ENCODE results near the gene PAX7. TPM values are rescaled to one million over a fixed set of nuclear protein-coding genes. Genes with fewer than 3 reads are reported as not detected.

Gene PAX7
- total and polyA plus RNA-seq, 2 of the 4 experiments (the other 2 are of a cell fraction): not detected

DNA sequence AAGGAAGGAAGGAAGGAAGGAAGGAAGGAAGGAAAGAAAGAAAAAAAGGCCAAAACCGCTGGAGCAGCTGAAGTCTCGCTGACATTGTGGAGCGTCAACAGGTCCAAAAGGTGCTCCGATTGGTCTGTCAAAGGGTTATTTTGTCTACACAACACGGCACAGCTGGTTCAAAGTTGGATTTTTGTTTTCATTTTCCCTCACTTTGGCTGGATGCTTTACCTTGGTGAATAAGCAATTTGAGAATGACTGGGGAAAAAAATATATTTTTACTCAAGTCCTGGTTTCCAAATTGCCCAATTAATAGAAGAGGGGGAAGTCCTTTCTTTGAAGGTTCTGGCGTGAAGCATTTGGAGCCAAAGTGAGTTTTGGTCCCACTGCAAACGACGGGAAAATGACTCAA lies 19.3 kb upstream of the PAX7 start:
- H2AK5ac ChIP-seq (ENCODE audit: low read depth, low read length): no peak overlapping the region
- H3K14ac ChIP-seq (replicated peaks; ENCODE audit: low read depth, low read length): no peak overlapping the region
- H3K4me3 ChIP-seq (ENCODE audit: insufficient read depth, low read depth, low read length): no peak overlapping the region
- no peak overlapping the region for H4K91ac ChIP-seq (ENCODE audit: insufficient read depth, low read depth, low read length)
- no TSS peak for BruUV-seq (replicated peaks)
- H3K9me3 ChIP-seq (ENCODE audit: control insufficient read depth, insufficient read depth, low read length): no peaks in the 10 kb centered on the region
- H3K27ac ChIP-seq (ENCODE audit: insufficient read depth, low read length): no peak overlapping the region
- no peaks in the 10 kb centered on the region for H4K20me1 ChIP-seq (ENCODE audit: insufficient read depth, low read length)
- H3K4me2 ChIP-seq (ENCODE audit: low read depth, low read length): no peak overlapping the region
- no peaks in the 10 kb centered on the region for H3K4me1 ChIP-seq (ENCODE audit: control insufficient read depth, insufficient read depth, low read length)
- in situ Hi-C loops (cut with MboI; ENCODE audit: low sequenced_read_pairs): no loop called here
- H2BK15ac ChIP-seq (ENCODE audit: low read depth, low read length): no peak overlapping the region
- H3K56ac ChIP-seq (ENCODE audit: extremely low read depth, insufficient read depth, low read length): no peak overlapping the region
- no peak overlapping the region for H4K5ac ChIP-seq (ENCODE audit: low read depth, low read length)
- no peak overlapping the region for H3K4ac ChIP-seq (ENCODE audit: low read depth, low read length)
- no peak overlapping the region for H2AFZ ChIP-seq (replicated peaks; ENCODE audit: low read length, poor library complexity)
- H2BK20ac ChIP-seq (ENCODE audit: low read depth, low read length): no peak overlapping the region
- H3K36me3 ChIP-seq (ENCODE audit: control insufficient read depth, insufficient read depth, low read length): no peaks in the 10 kb centered on the region
- dilution Hi-C loops (cut with HindIII; ENCODE audit: low sequenced_read_pairs, unreplicated experiment): no loop called here
- no peak overlapping the region for H2BK5ac ChIP-seq (ENCODE audit: low read depth, low read length, poor library complexity, severe bottlenecking)
- no peak overlapping the region for H3K18ac ChIP-seq (ENCODE audit: low read depth, low read length)
- TF ChIP-seq, protein P1, sequence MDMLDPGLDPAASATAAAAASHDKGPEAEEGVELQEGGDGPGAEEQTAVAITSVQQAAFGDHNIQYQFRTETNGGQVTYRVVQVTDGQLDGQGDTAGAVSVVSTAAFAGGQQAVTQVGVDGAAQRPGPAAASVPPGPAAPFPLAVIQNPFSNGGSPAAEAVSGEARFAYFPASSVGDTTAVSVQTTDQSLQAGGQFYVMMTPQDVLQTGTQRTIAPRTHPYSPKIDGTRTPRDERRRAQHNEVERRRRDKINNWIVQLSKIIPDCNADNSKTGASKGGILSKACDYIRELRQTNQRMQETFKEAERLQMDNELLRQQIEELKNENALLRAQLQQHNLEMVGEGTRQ (IDR thresholded peaks at IDR 0.05; ENCODE audit: low read depth, low read length): no peak
- TF ChIP-seq NFE2L2 (IDR thresholded peaks at IDR 0.05; ENCODE audit: low read depth, low read length) (no peak), MXI1 (IDR thresholded peaks at IDR 0.05; ENCODE audit: borderline replicate concordance, low read depth, low read length) (no peak), CTCF (conservative IDR thresholded peaks at IDR 0.05; ENCODE audit: low read depth, low read length) (no peak)
- no peak overlapping the region for H2BK120ac ChIP-seq (ENCODE audit: low read depth, low read length)
- intact Hi-C loops (cut with micrococcal nuclease): no loop called here
- H2AK9ac ChIP-seq (replicated peaks; ENCODE audit: low read depth, low read length, poor library complexity): no peak overlapping the region
- DNase-seq (no peak), ATAC-seq (ENCODE audit: low read depth) (no peak)
- POLR2A ChIA-PET (ENCODE audit: unreplicated experiment): no interaction called here
- H4K8ac ChIP-seq (ENCODE audit: low read depth in 2 of 2, low read length in 2 of 2): no peak overlapping the region
- CTCF ChIA-PET: no interaction called here
- H3K27me3 ChIP-seq (ENCODE audit: control insufficient read depth, insufficient read depth, low read length): no peaks in the 10 kb centered on the region; the same call in 1 of the 2 replicates
- H3K9me1 ChIP-seq (ENCODE audit: insufficient read depth, low read length): no peaks in the 10 kb centered on the region
- H3K9ac ChIP-seq (ENCODE audit: low read depth, low read length): no peak overlapping the region
- H3K79me1 ChIP-seq (ENCODE audit: low read depth in 1 of 2, low read length in 2 of 2): no peaks in the 10 kb centered on the region
- WGBS, 2 experiments (ENCODE audit: extremely low coverage in 2 of 2, insufficient read length in 1 of 2): no CpG with 5 or more reads among the region's 8 CpGs
- no peak overlapping the region for H3K23ac ChIP-seq (ENCODE audit: low read depth, low read length)

All from IMR-90 (cell line).